HCT116 (cell line): ENCODE results near the gene COBL.

ENCODE experiments used
- CTCF ChIP-seq, 3 experiments: fragments of 200-600 bp in 1 of 3; sonication (generic) in 1 of 3; IDR thresholded peaks in 2 of 3; conservative IDR thresholded peaks in 1 of 3; 2 replicates each; pipeline ENCODE4 v1.5.1; 2012 to 2017; ENCODE audit warnings: low read depth in 2 of 3, low read length in 2 of 3, antibody characterized with exemption in 1 of 3, borderline replicate concordance in 1 of 3, control low read depth in 1 of 3, mild to moderate bottlenecking in 1 of 3, mixed read lengths in 1 of 3, mixed run types in 1 of 3, moderate library complexity in 1 of 3; ENCODE audit not compliant: insufficient read depth in 1 of 3
- EGR1 ChIP-seq: IDR thresholded peaks from 2 replicates; pipeline ENCODE4 v1.6.1; 2012; ENCODE audit warnings: low read depth
- EZH2 ChIP-seq: fragments of 200-600 bp; sonication (generic); IDR thresholded peaks from 2 replicates; pipeline ENCODE4 v1.6.1; 2017; ENCODE audit warnings: antibody characterized with exemption, mixed run types
- EZH2phosphoT487 ChIP-seq: fragments of 200-600 bp; IDR thresholded peaks from 2 replicates; pipeline ENCODE4 v1.6.1; 2018; ENCODE audit warnings: antibody characterized with exemption, borderline replicate concordance
- MAX ChIP-seq: IDR thresholded peaks from 2 replicates; pipeline ENCODE4 v1.6.1; 2012
- RAD21 ChIP-seq: IDR thresholded peaks from 2 replicates; pipeline ENCODE4 v1.6.1; 2012; ENCODE audit warnings: low read depth, mild to moderate bottlenecking
- SIN3A ChIP-seq: IDR thresholded peaks from 2 replicates; pipeline ENCODE4 v1.6.1; 2012; ENCODE audit warnings: low read depth
- SP1 ChIP-seq: IDR thresholded peaks from 2 replicates; pipeline ENCODE4 v1.6.1; 2012; ENCODE audit warnings: low read depth
- YY1 ChIP-seq: IDR thresholded peaks from 2 replicates; pipeline ENCODE4 v1.6.1; 2011; ENCODE audit warnings: low read length, low read depth, moderate library complexity, mild to moderate bottlenecking; ENCODE audit not compliant: insufficient replicate concordance; ENCODE audit errors: extremely low read depth
- ZBTB33 ChIP-seq: IDR thresholded peaks from 2 replicates; pipeline ENCODE4 v1.6.1; 2011; ENCODE audit warnings: mild to moderate bottlenecking, low read length, moderate library complexity; ENCODE audit not compliant: insufficient replicate concordance; ENCODE audit errors: extremely low read depth
- ZNF274 ChIP-seq: fragments of 200-500 bp; sonication (Bioruptor generic); IDR thresholded peaks from 2 replicates; pipeline ENCODE4 v1.6.1; 2014; ENCODE audit warnings: mild to moderate bottlenecking, low read depth, low read length, inconsistent platforms

- TF ChIP-seq SP1 (no peak), CTCF (IDR thresholded peaks at IDR 0.05 in 2 of 3, conservative IDR thresholded peaks at IDR 0.05 in 1 of 3; ENCODE audit: borderline replicate concordance in 1 of 3, insufficient read depth in 1 of 3, low read depth in 2 of 3, low read length in 2 of 3) (no peak), EZH2phosphoT487 (no peak), ZBTB33 (no peak), RAD21 (no peak), EZH2 (no peak), MAX (no peak), SIN3A (no peak), YY1 (no peak), ZNF274 (no peak), EGR1 (no peak)
Observed at GRCh38 chr7:51265066-51265907, 51.3 kb downstream of the COBL start.
